ENCODE results near the gene LNX1. TPM values are rescaled to one million over a fixed set of nuclear protein-coding genes. Genes with fewer than 3 reads are reported as not detected.

The LNX1 gene
- total RNA-seq (2014; rRNA removed; shearing (Covaris generic); ENCODE audit: low replicate concordance): 3.7 and 13.2 TPM in 2 replicates

- in situ Hi-C loops (cut with HindIII; ENCODE audit: low pct_unique_long_range_greater_than_20kb, low sequenced_read_pairs): no loop called here
- DNase-seq (ENCODE audit: low read depth): no peak
Observed at GRCh38 chr4:53591372-53591892, at the start of gene LNX1. Gene LNX1 (minus strand): TSS chr4:53591486. CDS start chr4:53574002, 17,484 bp downstream.

GRCh38 chr4:53640576-53641453, 49.5 kb upstream of the LNX1 start:
- no peak for DNase-seq (ENCODE audit: low read depth)
- in situ Hi-C loops (cut with HindIII; ENCODE audit: low pct_unique_long_range_greater_than_20kb, low sequenced_read_pairs): no loop called here

GRCh38 chr4:53638919-53639318, 47.6 kb upstream of the LNX1 start:
- in situ Hi-C loops (cut with HindIII; ENCODE audit: low pct_unique_long_range_greater_than_20kb, low sequenced_read_pairs): no loop called here
- no peak for DNase-seq (ENCODE audit: low read depth)

- DNase-seq (ENCODE audit: low read depth): no peak
- in situ Hi-C loops (cut with HindIII; ENCODE audit: low pct_unique_long_range_greater_than_20kb, low sequenced_read_pairs): no loop called here
Observed at GRCh38 chr4:53637348-53637747, 46.1 kb upstream of the LNX1 start.

- no peak for DNase-seq (ENCODE audit: low read depth)
- in situ Hi-C loops (cut with HindIII; ENCODE audit: low pct_unique_long_range_greater_than_20kb, low sequenced_read_pairs): no loop called here
Observed at GRCh38 chr4:53635697-53636483, 44.6 kb upstream of the LNX1 start.

- in situ Hi-C loops (cut with HindIII; ENCODE audit: low pct_unique_long_range_greater_than_20kb, low sequenced_read_pairs): no loop called here
- no peak for DNase-seq (ENCODE audit: low read depth)
Observed at GRCh38 chr4:53633608-53634007, 42.3 kb upstream of the LNX1 start.

- no peak for DNase-seq (ENCODE audit: low read depth)
- in situ Hi-C loops (cut with HindIII; ENCODE audit: low pct_unique_long_range_greater_than_20kb, low sequenced_read_pairs): no loop called here
Observed at GRCh38 chr4:53629296-53629695, 38.0 kb upstream of the LNX1 start.

- in situ Hi-C loops (cut with HindIII; ENCODE audit: low pct_unique_long_range_greater_than_20kb, low sequenced_read_pairs): no loop called here
- no peak for DNase-seq (ENCODE audit: low read depth)
Observed at GRCh38 chr4:53626491-53626890, 35.2 kb upstream of the LNX1 start.

- DNase-seq (ENCODE audit: low read depth): no peak
- in situ Hi-C loops (cut with HindIII; ENCODE audit: low pct_unique_long_range_greater_than_20kb, low sequenced_read_pairs): no loop called here
Observed at GRCh38 chr4:53625888-53626287, 34.6 kb upstream of the LNX1 start.

GRCh38 chr4:53622739-53623151, 31.5 kb upstream of the LNX1 start:
- DNase-seq (ENCODE audit: low read depth): no peak

GRCh38 chr4:53620956-53621355, 29.7 kb upstream of the LNX1 start:
- in situ Hi-C loops (cut with HindIII; ENCODE audit: low pct_unique_long_range_greater_than_20kb, low sequenced_read_pairs): no loop called here
- no peak for DNase-seq (ENCODE audit: low read depth)

More at GRCh38 chr4:53622739-53623151, 31.5 kb upstream of the LNX1 start:
- in situ Hi-C loops (cut with HindIII; ENCODE audit: low pct_unique_long_range_greater_than_20kb, low sequenced_read_pairs): no loop called here

GRCh38 chr4:53619431-53619830, 28.1 kb upstream of the LNX1 start:
- no peak for DNase-seq (ENCODE audit: low read depth)
- in situ Hi-C loops (cut with HindIII; ENCODE audit: low pct_unique_long_range_greater_than_20kb, low sequenced_read_pairs): no loop called here

- no peak for DNase-seq (ENCODE audit: low read depth)
- in situ Hi-C loops (cut with HindIII; ENCODE audit: low pct_unique_long_range_greater_than_20kb, low sequenced_read_pairs): no loop called here
Observed at GRCh38 chr4:53618321-53618720, 27.0 kb upstream of the LNX1 start.

GRCh38 chr4:53617101-53617680, 25.9 kb upstream of the LNX1 start:
- DNase-seq (ENCODE audit: low read depth): no peak
- in situ Hi-C loops (cut with HindIII; ENCODE audit: low pct_unique_long_range_greater_than_20kb, low sequenced_read_pairs): no loop called here

GRCh38 chr4:53616219-53616618, 24.9 kb upstream of the LNX1 start:
- no peak for DNase-seq (ENCODE audit: low read depth)
- in situ Hi-C loops (cut with HindIII; ENCODE audit: low pct_unique_long_range_greater_than_20kb, low sequenced_read_pairs): no loop called here

- DNase-seq (ENCODE audit: low read depth): no peak
- in situ Hi-C loops (cut with HindIII; ENCODE audit: low pct_unique_long_range_greater_than_20kb, low sequenced_read_pairs): no loop called here
Observed at GRCh38 chr4:53614591-53614990, 23.3 kb upstream of the LNX1 start.

- in situ Hi-C loops (cut with HindIII; ENCODE audit: low pct_unique_long_range_greater_than_20kb, low sequenced_read_pairs): no loop called here
Observed at GRCh38 chr4:53613428-53613827, 22.1 kb upstream of the LNX1 start.

GRCh38 chr4:53608649-53609048, 17.4 kb upstream of the LNX1 start:
- DNase-seq (ENCODE audit: low read depth): no peak
- in situ Hi-C loops (cut with HindIII; ENCODE audit: low pct_unique_long_range_greater_than_20kb, low sequenced_read_pairs): no loop called here

More at GRCh38 chr4:53613428-53613827, 22.1 kb upstream of the LNX1 start:
- DNase-seq (ENCODE audit: low read depth): no peak

- no peak for DNase-seq (ENCODE audit: low read depth)
- in situ Hi-C loops (cut with HindIII; ENCODE audit: low pct_unique_long_range_greater_than_20kb, low sequenced_read_pairs): no loop called here
Observed at GRCh38 chr4:53608242-53608641, 17.0 kb upstream of the LNX1 start.
